HepG2 (cell line): Measurements from ENCODE around the gene AARS2. TPM values are rescaled to one million over a fixed set of nuclear protein-coding genes. Genes with fewer than 3 reads are reported as not detected.
A peak's percentile ranks its signal among the peaks of the same experiment; 100 is the strongest.

Experiments
- ATM ChIP-seq: fragments of 450-650 bp; IDR thresholded peaks from 2 replicates; pipeline ENCODE4 v1.7.1; 2017; ENCODE audit warnings: mild to moderate bottlenecking, borderline replicate concordance
- BCL6 ChIP-seq: IDR thresholded peaks from 2 replicates; pipeline ENCODE4 v1.6.1; 2016; ENCODE audit warnings: missing genetic modification reagents, missing compliant biosample characterization
- E2F2 ChIP-seq: sonication (generic); formaldehyde crosslinking; IDR thresholded peaks from 2 replicates; pipeline ENCODE4 v1.4.0; 2020; ENCODE audit warnings: missing genetic modification reagents, borderline replicate concordance
- ETV5 ChIP-seq: IDR thresholded peaks from 2 replicates; pipeline ENCODE4 v1.6.1; 2018; ENCODE audit warnings: missing biosample characterization, missing genetic modification reagents, inconsistent platforms, borderline replicate concordance
- FOXA1 ChIP-seq, 2 experiments: fragments of 450-650 bp in 1 of 2; sonication (generic) in 1 of 2; formaldehyde crosslinking in 1 of 2; IDR thresholded peaks; 2 replicates each; pipeline versions ENCODE4 v1.4.0 to v1.6.1; 2016 to 2020; ENCODE audit warnings: missing genetic modification reagents in 1 of 2
- FOXM1 ChIP-seq: sonication (generic); formaldehyde crosslinking; IDR thresholded peaks from 2 replicates; pipeline ENCODE4 v1.5.0; 2020; ENCODE audit warnings: missing genetic modification reagents
- HNRNPLL ChIP-seq: fragments of 200-400 bp; formaldehyde crosslinking; IDR thresholded peaks from 2 replicates; pipeline ENCODE4 v1.6.1; 2017; ENCODE audit warnings: mild to moderate bottlenecking, low read depth, low read length; ENCODE audit not compliant: poor library complexity, severe bottlenecking
- IKZF1 ChIP-seq: fragments of 450-650 bp; IDR thresholded peaks from 2 replicates; pipeline ENCODE4 v1.7.1; 2016
- ISL2 ChIP-seq: sonication (generic); formaldehyde crosslinking; IDR thresholded peaks from 2 replicates; pipeline ENCODE4 v1.5.0; 2020; ENCODE audit warnings: missing genetic modification reagents
- MAFG ChIP-seq: sonication (generic); formaldehyde crosslinking; IDR thresholded peaks from 2 replicates; pipeline ENCODE4 v1.5.1; 2020; ENCODE audit warnings: mild to moderate bottlenecking, missing genetic modification reagents
- MATR3 ChIP-seq: sonication (generic); formaldehyde crosslinking; IDR thresholded peaks from 2 replicates; pipeline ENCODE4 v1.4.0; 2020; ENCODE audit warnings: missing genetic modification reagents
- REL ChIP-seq: sonication (generic); formaldehyde crosslinking; conservative IDR thresholded peaks from 2 replicates; pipeline ENCODE4 v1.8.0; 2022; ENCODE audit warnings: mild to moderate bottlenecking, missing genetic modification reagents, moderate library complexity
- RNF219 ChIP-seq: sonication (generic); formaldehyde crosslinking; IDR thresholded peaks from 2 replicates; pipeline ENCODE4 v1.5.0; 2020; ENCODE audit warnings: mild to moderate bottlenecking, missing genetic modification reagents
- SATB2 ChIP-seq: sonication (generic); formaldehyde crosslinking; IDR thresholded peaks from 2 replicates; pipeline ENCODE4 v1.5.0; 2020; ENCODE audit warnings: missing genetic modification reagents
- SIN3B ChIP-seq: fragments of 150-350 bp; IDR thresholded peaks from 2 replicates; pipeline ENCODE4 v1.6.1; 2014; ENCODE audit warnings: low read length
- SPEN ChIP-seq: sonication (generic); formaldehyde crosslinking; IDR thresholded peaks from 2 replicates; pipeline ENCODE4 v1.5.1; 2020; ENCODE audit warnings: low read depth, mild to moderate bottlenecking, missing genetic modification reagents
- SSRP1 ChIP-seq: IDR thresholded peaks from 2 replicates; pipeline ENCODE4 v1.6.1; 2016; ENCODE audit warnings: control low read depth
- XRCC5 ChIP-seq: fragments of 200-400 bp; formaldehyde crosslinking; optimal IDR thresholded peaks from 2 replicates; pipeline ENCODE3; 2017; ENCODE audit warnings: mild to moderate bottlenecking, low read length
- YY1 ChIP-seq: IDR thresholded peaks from 2 replicates; pipeline ENCODE4 v1.6.1; 2011; ENCODE audit warnings: low read length, low read depth, moderate library complexity, mild to moderate bottlenecking; ENCODE audit not compliant: insufficient read depth, insufficient replicate concordance
- ZBTB43 ChIP-seq: sonication (generic); formaldehyde crosslinking; conservative IDR thresholded peaks from 2 replicates; pipeline ENCODE4 v1.4.0; 2020; ENCODE audit warnings: missing genetic modification reagents
- ZFYVE20 ChIP-seq: sonication (generic); formaldehyde crosslinking; IDR thresholded peaks from 2 replicates; pipeline ENCODE4 v1.8.0; 2023; ENCODE audit warnings: low read depth, mild to moderate bottlenecking, moderate library complexity, missing genetic modification reagents, borderline replicate concordance
- ZNF234 ChIP-seq: sonication (generic); formaldehyde crosslinking; conservative IDR thresholded peaks from 2 replicates; pipeline ENCODE4 v1.5.1; 2020; ENCODE audit warnings: mild to moderate bottlenecking, missing genetic modification reagents
- ZNF337 ChIP-seq: sonication (generic); formaldehyde crosslinking; IDR thresholded peaks from 2 replicates; pipeline ENCODE4 v1.5.1; 2020; ENCODE audit warnings: missing genetic modification reagents, low read depth, mild to moderate bottlenecking, borderline replicate concordance
- ZNF83 ChIP-seq: sonication (generic); formaldehyde crosslinking; IDR thresholded peaks from 2 replicates; pipeline ENCODE4 v1.4.0; 2020; ENCODE audit warnings: missing genetic modification reagents, mild to moderate bottlenecking, borderline replicate concordance
- ZNF891 ChIP-seq: sonication (generic); formaldehyde crosslinking; IDR thresholded peaks from 2 replicates; pipeline ENCODE4 v1.5.0; 2020; ENCODE audit warnings: mild to moderate bottlenecking, missing genetic modification reagents
- ZSCAN25 ChIP-seq: sonication (generic); formaldehyde crosslinking; IDR thresholded peaks from 2 replicates; pipeline ENCODE4 v1.8.0; 2022; ENCODE audit warnings: mild to moderate bottlenecking, missing genetic modification reagents
- polyA plus RNA-seq, 8 experiments: library from polyadenylated mRNA; depleted of rRNA in 3 of 8; stranded (reverse) in 7 of 8; unstranded in 1 of 8; fragments of >200 nt; fragmentation: Illumina TruSeq in 4 of 8; extraction: Trizol in 4 of 8; gene quantifications; 2 replicates each; pipeline versions ENCODE4 v1.2.1 to v1.2.3, GENCODE V29; 2011 to 2016; ENCODE audit warnings: low read depth in 4 of 8, missing spikeins in 1 of 8, mixed read lengths in 1 of 8; ENCODE audit not compliant: insufficient read depth in 1 of 8
- total RNA-seq, 5 experiments: library from RNA; depleted of rRNA; stranded (reverse); fragments of >200 nt; fragmentation: Illumina TruSeq; extraction: Trizol; gene quantifications; 2 replicates each; pipeline ENCODE4 v1.2.3, GENCODE V29; 2016; ENCODE audit warnings: low read depth in 1 of 5

Gene AARS2
- total and polyA plus RNA-seq, 2 of the 13 experiments (the other 11 are each of a cell fraction or from before 2014, with no cell fraction given), result 7.5 to 24.1 TPM

GRCh38 chr6:44312901-44313788 is at the start of gene AARS2 (continued):
- TF ChIP-seq IKZF1, result no peak
- TF ChIP-seq ZFYVE20 (CRISPR knock-in tag), result 0 out of 2 replicates have a peak, but pooled peaks have one; percentile 52
- peak; percentile 84; the same call in 1 of the 2 replicates for TF ChIP-seq ZNF337 (CRISPR knock-in tag)
- 0 out of 2 replicates have a peak, but pooled peaks have one; percentile 81 for TF ChIP-seq E2F2 (CRISPR knock-in tag)
- TF ChIP-seq SIN3B, result peak; percentile 94
- TF ChIP-seq ETV5 (CRISPR knock-in tag), result peak; percentile 88
- TF ChIP-seq ATM, result no peak
- TF ChIP-seq REL (CRISPR knock-in tag), result peak; percentile 89; the same call in 1 of the 2 replicates
- TF ChIP-seq ZSCAN25, result peak; percentile 83; the same call in 1 of the 2 replicates
- TF ChIP-seq RNF219 (CRISPR knock-in tag), result no peak
- peak; percentile 99 for TF ChIP-seq SPEN (CRISPR knock-in tag)
- TF ChIP-seq MATR3 (CRISPR knock-in tag), result no peak; the same call in 1 of the 2 replicates
- TF ChIP-seq ZNF234, result 0 out of 2 replicates have a peak, but pooled peaks have one; percentile 63
- TF ChIP-seq ZNF891, result peak; percentile 98
- peak; percentile 29; the same call in 1 of the 2 replicates for TF ChIP-seq SSRP1 (CRISPR knock-in tag)
- TF ChIP-seq ZBTB43 (CRISPR knock-in tag), result no peak; the same call in none of the 2 replicates
- no peak; the same call in 1 of the 2 replicates for TF ChIP-seq SATB2
- no peak for TF ChIP-seq ZNF83 (CRISPR knock-in tag)
- peak; percentile 98 for TF ChIP-seq XRCC5
- no peak for TF ChIP-seq MAFG (CRISPR knock-in tag)
- no peak for TF ChIP-seq FOXA1 (IDR thresholded peaks at IDR 0.05)
- peak; percentile 75 for TF ChIP-seq FOXA1 (CRISPR knock-in tag; IDR thresholded peaks at IDR 0.05)
- peak; percentile 90 for TF ChIP-seq ISL2 (CRISPR knock-in tag)
- TF ChIP-seq BCL6 (CRISPR knock-in tag), result peak; percentile 87
- TF ChIP-seq HNRNPLL, result peak; percentile 95
- peak; percentile 76; the same call in 1 of the 2 replicates for TF ChIP-seq FOXM1 (CRISPR knock-in tag)
- TF ChIP-seq YY1, result peak; percentile 96
